Neural cell (in vitro differentiated cells): Measurements from ENCODE around the gene RPA3. TPM values are rescaled to one million over a fixed set of nuclear protein-coding genes. Genes with fewer than 3 reads are reported as not detected.

ENCODE experiments used
- H2AFZ ChIP-seq: fragments of 200-600, 300-800 bp; sonication (generic), shearing (Covaris generic); 2 replicates; pipeline ENCODE4 v1.6.0; 2014; ENCODE audit warnings: low read depth, mild to moderate bottlenecking, antibody characterized with exemption, low read length, moderate library complexity
- H3F3A ChIP-seq: fragments of 200-600 bp; shearing (Covaris generic); 2 replicates; pipeline ENCODE4 v1.6.1; 2016; ENCODE audit warnings: mild to moderate bottlenecking, moderate library complexity, mixed read lengths, antibody characterized with exemption, low read length; ENCODE audit not compliant: insufficient read depth, poor library complexity, severe bottlenecking
- H3K27ac ChIP-seq: fragments of 200-600, 300-800 bp; sonication (generic), shearing (Covaris generic); 2 replicates; pipeline ENCODE4 v1.5.1; 2014; ENCODE audit warnings: mild to moderate bottlenecking, low read length, moderate library complexity
- H3K27me3 ChIP-seq: fragments of 300-800, 200-600 bp; sonication (generic), shearing (Covaris generic); 2 replicates; pipeline ENCODE4 v1.6.0; 2014; ENCODE audit warnings: mild to moderate bottlenecking, low read depth, low read length, moderate library complexity; ENCODE audit not compliant: insufficient read depth
- H3K36me3 ChIP-seq: fragments of 300-800, 200-600 bp; sonication (generic), shearing (Covaris generic); 2 replicates; pipeline ENCODE4 v1.5.1; 2014; ENCODE audit warnings: mild to moderate bottlenecking, antibody characterized with exemption, low read length, moderate library complexity; ENCODE audit not compliant: insufficient read depth
- H3K4me2 ChIP-seq: fragments of 300-800, 200-600 bp; sonication (generic), shearing (Covaris generic); 2 replicates; pipeline ENCODE4 v1.6.0; 2014; ENCODE audit warnings: mild to moderate bottlenecking, low read length
- H3K4me3 ChIP-seq: fragments of 300-800, 200-600 bp; sonication (generic), shearing (Covaris generic); 2 replicates; pipeline ENCODE4 v1.5.1; 2014; ENCODE audit warnings: mild to moderate bottlenecking, low read length, moderate library complexity
- H3K79me2 ChIP-seq: fragments of 200-600 bp; shearing (Covaris generic); replicated peaks from 2 replicates; pipeline ENCODE4 v1.6.0; 2014; ENCODE audit warnings: mild to moderate bottlenecking, low read length, moderate library complexity; ENCODE audit not compliant: insufficient read depth
- H3K9ac ChIP-seq: fragments of 300-800, 200-600 bp; sonication (generic), shearing (Covaris generic); 2 replicates; pipeline ENCODE4 v1.6.1; 2016; ENCODE audit warnings: mild to moderate bottlenecking, low read length, mixed read lengths
- H3K9me2 ChIP-seq: fragments of 200-600 bp; shearing (Covaris generic); 2 replicates; pipeline ENCODE4 v1.6.1; 2016; ENCODE audit warnings: mild to moderate bottlenecking, low read length, mixed read lengths; ENCODE audit not compliant: insufficient read depth
- H3K9me3 ChIP-seq: fragments of 200-600, 300-800 bp; sonication (generic), shearing (Covaris generic); 2 replicates; pipeline ENCODE4 v1.6.1; 2016; ENCODE audit warnings: mild to moderate bottlenecking, mixed run types, low read length, moderate library complexity, mixed read lengths
- H4K20me1 ChIP-seq: fragments of 200-600 bp; shearing (Covaris generic); 2 replicates; pipeline ENCODE4 v1.6.1; 2016; ENCODE audit warnings: mild to moderate bottlenecking, mixed run types; ENCODE audit not compliant: insufficient read depth
- CTCF ChIP-seq: fragments of 450-650 bp; IDR thresholded peaks from 2 replicates; pipeline ENCODE4 v1.5.1; 2014; ENCODE audit warnings: antibody characterized with exemption, mild to moderate bottlenecking, moderate library complexity; ENCODE audit not compliant: poor library complexity, severe bottlenecking
- EP300 ChIP-seq: fragments of 450-650 bp; conservative IDR thresholded peaks from 2 replicates; pipeline ENCODE4 v1.6.1; 2014; ENCODE audit warnings: antibody characterized with exemption, mild to moderate bottlenecking, moderate library complexity; ENCODE audit not compliant: poor library complexity, severe bottlenecking
- EZH2 ChIP-seq: fragments of 200-600, 300-800 bp; shearing (Covaris generic), sonication (generic); IDR thresholded peaks from 2 replicates; pipeline ENCODE4 v1.6.1; 2014; ENCODE audit warnings: antibody characterized with exemption, low read length, borderline replicate concordance, mild to moderate bottlenecking; ENCODE audit not compliant: insufficient read depth, poor library complexity, severe bottlenecking
- MXI1 ChIP-seq: fragments of 450-650 bp; conservative IDR thresholded peaks from 2 replicates; pipeline ENCODE4 v1.6.1; 2014; ENCODE audit warnings: antibody characterized with exemption, mild to moderate bottlenecking; ENCODE audit not compliant: poor library complexity, severe bottlenecking
- POLR2AphosphoS5 ChIP-seq: IDR thresholded peaks from 2 replicates; pipeline ENCODE4 v1.6.1; 2012
- RAD21 ChIP-seq: fragments of 450-650 bp; conservative IDR thresholded peaks from 2 replicates; pipeline ENCODE4 v1.6.1; 2014; ENCODE audit warnings: antibody characterized with exemption, mild to moderate bottlenecking, moderate library complexity
- REST ChIP-seq: IDR thresholded peaks from 2 replicates; pipeline ENCODE4 v1.6.1; 2012; ENCODE audit warnings: borderline replicate concordance
- SMC3 ChIP-seq: fragments of 450-650 bp; conservative IDR thresholded peaks from 2 replicates; pipeline ENCODE4 v1.6.1; 2014; ENCODE audit warnings: antibody characterized with exemption, mild to moderate bottlenecking, moderate library complexity; ENCODE audit not compliant: poor library complexity
- TAF1 ChIP-seq: IDR thresholded peaks from 2 replicates; pipeline ENCODE4 v1.6.1; 2012; ENCODE audit warnings: low read depth
- polyA plus RNA-seq: library from polyadenylated mRNA; depleted of rRNA; stranded (reverse); fragments of >200 nt; gene quantifications from 2 replicates; pipeline ENCODE4 v1.2.3, GENCODE V29; 2014

Gene RPA3
- polyA plus RNA-seq, 1 donor from 2014 or later: 50.1 TPM

- Histone ChIP-seq H3K27ac (no peak overlapping the region), H3K27me3 (no peaks in the 10 kb centered on the region), H3K79me2 (no peaks in the 10 kb centered on the region), H3K9me3 (no peaks in the 10 kb centered on the region), H3K9me2 (no peaks in the 10 kb centered on the region), H3K4me2 (no peak overlapping the region), H3K36me3 (no peaks in the 10 kb centered on the region), H2AFZ (no peak overlapping the region), H3K9ac (no peak overlapping the region), H3F3A (no peaks in the 10 kb centered on the region), H3K4me3 (no peak overlapping the region), H4K20me1 (no peaks in the 10 kb centered on the region)
- no peak for TF ChIP-seq EZH2
Observed at GRCh38 chr7:7630626-7631329, 87.6 kb downstream of the RPA3 start.

GRCh38 chr7:7628476-7628875 is 89.9 kb downstream of the RPA3 start:
- Histone ChIP-seq H3K9me3 (no peaks in the 10 kb centered on the region), H3K27me3 (no peaks in the 10 kb centered on the region), H3K9me2 (no peaks in the 10 kb centered on the region), H3K79me2 (no peaks in the 10 kb centered on the region), H2AFZ (no peak overlapping the region), H3K4me3 (no peak overlapping the region), H3K9ac (no peak overlapping the region), H3F3A (no peaks in the 10 kb centered on the region), H3K36me3 (no peaks in the 10 kb centered on the region), H3K4me2 (no peak overlapping the region), H4K20me1 (no peaks in the 10 kb centered on the region), H3K27ac (no peak overlapping the region)
- no peak for TF ChIP-seq MXI1
- no peak for TF ChIP-seq EZH2
- no peak for TF ChIP-seq TAF1
- TF ChIP-seq EP300: no peak
- TF ChIP-seq CTCF: no peak
- no peak for TF ChIP-seq RAD21
- TF ChIP-seq REST: no peak
- no peak for TF ChIP-seq SMC3
- TF ChIP-seq POLR2AphosphoS5: no peak
